Activated CD8-positive, alpha-beta T cell treated with anti-CD3 and anti-CD28 coated beads for 36 hours (primary cell): Measurements from ENCODE around the gene GYG2. TPM values are rescaled to one million over a fixed set of nuclear protein-coding genes. Genes with fewer than 3 reads are reported as not detected.

Source experiments
- ATAC-seq: fragments of 200-7000 bp; cut with Tn5 transposase; one replicate; pipeline ENCODE4 v1.10.0; 2021; ENCODE audit warnings: mild to moderate bottlenecking, moderate library complexity
- CTCF ChIA-PET: fragments of 350-600 bp; sonication (Branson Sonifier 250); formaldehyde crosslinking; loops from one replicate; lab custom pipeline; 2021; ENCODE audit warnings: antibody characterized with exemption; lab: Charles Lee
- POLR2A ChIA-PET: fragments of 350-600 bp; sonication (Branson Sonifier 250); formaldehyde crosslinking; loops from one replicate; lab custom pipeline; 2021; ENCODE audit warnings: antibody characterized with exemption; lab: Charles Lee
- DNase-seq: peaks from one replicate; pipeline ENCODE4 v3.0.0-alpha.2; 2020
- H3K27ac Mint-ChIP-seq: one replicate; pipeline ENCODE4 v1.8.0; 2021; ENCODE audit warnings: mild to moderate bottlenecking, mixed read lengths
- H3K27me3 Mint-ChIP-seq: one replicate; pipeline ENCODE4 v1.8.0; 2021; ENCODE audit warnings: mixed read lengths
- H3K36me3 Mint-ChIP-seq: one replicate; pipeline ENCODE4 v1.8.0; 2021; ENCODE audit warnings: low read depth, mixed read lengths
- H3K4me1 Mint-ChIP-seq: one replicate; pipeline ENCODE4 v1.8.0; 2021; ENCODE audit warnings: low read depth, mixed read lengths
- H3K4me3 Mint-ChIP-seq: one replicate; pipeline ENCODE4 v1.8.0; 2021; ENCODE audit warnings: mild to moderate bottlenecking, moderate library complexity, mixed read lengths
- H3K9me3 Mint-ChIP-seq: one replicate; pipeline ENCODE4 v1.8.0; 2021; ENCODE audit warnings: mixed read lengths
- intact Hi-C: fragments of 100-400 bp; cut with micrococcal nuclease; formaldehyde crosslinking; loops from one replicate; pipeline ENCODE4 v1.10.0; 2022
- total RNA-seq, 2 experiments: library from RNA; stranded (reverse); gene quantifications; one replicate each; pipeline ENCODE4 v1.2.3, GENCODE V29; 2021
- TF ChIP-seq, protein P1 (sequence below): fragments of 200-600 bp; IDR thresholded peaks from one replicate; pipeline ENCODE4 v1.8.0; 2022; ENCODE audit warnings: antibody characterized with exemption, mild to moderate bottlenecking

The GYG2 gene
- total RNA-seq, 2 experiments from 2014 or later: not detected

DNA sequence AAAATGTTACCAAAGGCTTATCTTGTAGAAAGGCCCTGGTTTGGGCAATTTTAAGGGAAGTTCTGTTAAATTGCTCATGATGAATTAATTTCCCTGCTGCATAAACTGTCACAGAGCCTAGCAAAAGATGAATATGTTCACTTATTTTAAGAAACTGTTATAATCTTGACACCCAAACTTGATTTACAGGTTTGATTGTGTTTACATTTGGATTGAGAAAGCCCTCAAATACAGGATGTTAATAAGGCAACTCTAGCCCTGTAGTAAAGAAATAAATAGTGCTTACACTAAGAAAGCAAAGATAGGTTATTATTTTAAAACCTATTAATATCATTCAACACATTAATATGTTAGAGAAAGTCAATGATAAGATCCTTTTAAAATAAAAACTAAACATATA, 18.3 kb downstream of the GYG2 start:
- ChIA-PET CTCF (no interaction called here), POLR2A (no interaction called here)
- no peak for ATAC-seq

DNA sequence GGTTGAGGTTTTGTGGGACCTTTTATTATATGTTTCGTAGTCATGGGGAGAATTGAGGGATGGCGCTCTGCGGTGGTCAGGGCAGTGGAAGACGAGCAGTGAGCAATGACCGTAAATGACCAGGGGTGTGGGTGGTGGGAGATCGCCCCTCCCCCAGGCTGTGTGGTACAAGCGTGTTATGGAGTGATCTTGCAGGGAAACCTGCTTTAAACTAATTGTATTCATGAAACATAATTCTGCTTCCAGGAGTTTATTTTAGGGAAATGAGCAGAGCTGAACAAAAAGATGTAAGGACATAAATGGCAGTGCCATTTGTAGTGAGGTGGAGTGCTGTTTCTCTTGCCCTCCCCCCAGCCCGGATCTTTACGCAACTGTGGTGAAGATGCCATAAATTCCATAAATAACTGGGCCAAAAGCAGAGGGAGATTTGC, 20.2 kb downstream of the GYG2 start:
- TF ChIP-seq, protein P1, sequence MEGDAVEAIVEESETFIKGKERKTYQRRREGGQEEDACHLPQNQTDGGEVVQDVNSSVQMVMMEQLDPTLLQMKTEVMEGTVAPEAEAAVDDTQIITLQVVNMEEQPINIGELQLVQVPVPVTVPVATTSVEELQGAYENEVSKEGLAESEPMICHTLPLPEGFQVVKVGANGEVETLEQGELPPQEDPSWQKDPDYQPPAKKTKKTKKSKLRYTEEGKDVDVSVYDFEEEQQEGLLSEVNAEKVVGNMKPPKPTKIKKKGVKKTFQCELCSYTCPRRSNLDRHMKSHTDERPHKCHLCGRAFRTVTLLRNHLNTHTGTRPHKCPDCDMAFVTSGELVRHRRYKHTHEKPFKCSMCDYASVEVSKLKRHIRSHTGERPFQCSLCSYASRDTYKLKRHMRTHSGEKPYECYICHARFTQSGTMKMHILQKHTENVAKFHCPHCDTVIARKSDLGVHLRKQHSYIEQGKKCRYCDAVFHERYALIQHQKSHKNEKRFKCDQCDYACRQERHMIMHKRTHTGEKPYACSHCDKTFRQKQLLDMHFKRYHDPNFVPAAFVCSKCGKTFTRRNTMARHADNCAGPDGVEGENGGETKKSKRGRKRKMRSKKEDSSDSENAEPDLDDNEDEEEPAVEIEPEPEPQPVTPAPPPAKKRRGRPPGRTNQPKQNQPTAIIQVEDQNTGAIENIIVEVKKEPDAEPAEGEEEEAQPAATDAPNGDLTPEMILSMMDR: no peak
- intact Hi-C loops: no loop called here
- H3K4me3 Mint-ChIP-seq: no peak overlapping the region
- CTCF ChIA-PET: no interaction called here
- ATAC-seq (no peak), DNase-seq (no peak)
- no peaks in the 10 kb centered on the region for H3K9me3 Mint-ChIP-seq
- no peaks in the 10 kb centered on the region for H3K36me3 Mint-ChIP-seq
- H3K27ac Mint-ChIP-seq: no peak overlapping the region
- POLR2A ChIA-PET: no interaction called here
- H3K27me3 Mint-ChIP-seq: no peaks in the 10 kb centered on the region
- H3K4me1 Mint-ChIP-seq: no peaks in the 10 kb centered on the region

More for the DNA sequence above, 18.3 kb downstream of the GYG2 start:
- Mint-ChIP-seq H3K27ac (no peak overlapping the region), H3K36me3 (no peaks in the 10 kb centered on the region), H3K4me1 (no peaks in the 10 kb centered on the region), H3K27me3 (no peaks in the 10 kb centered on the region), H3K4me3 (no peak overlapping the region), H3K9me3 (no peaks in the 10 kb centered on the region)
- intact Hi-C loops: no loop called here
- TF ChIP-seq, protein P1: no peak
- DNase-seq: no peak

DNA sequence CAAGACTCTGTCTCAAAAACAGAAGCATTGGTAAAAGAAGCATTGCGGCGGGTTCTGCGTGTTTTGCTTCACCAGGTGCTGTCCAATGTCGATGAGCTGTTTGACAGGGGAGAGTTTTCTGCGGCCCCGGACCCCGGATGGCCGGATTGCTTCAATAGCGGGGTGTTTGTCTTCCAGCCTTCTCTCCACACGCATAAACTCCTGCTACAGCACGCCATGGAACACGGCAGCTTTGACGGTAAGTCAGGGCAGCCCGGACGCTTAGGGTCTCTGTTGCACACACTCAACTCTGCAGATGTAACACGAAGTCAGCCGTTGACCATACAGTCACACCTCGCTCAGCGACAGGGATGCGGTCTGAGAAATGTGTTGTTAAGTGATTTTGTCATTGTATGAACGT, 26.2 kb downstream of the GYG2 start:
- no peak overlapping the region for H3K27ac Mint-ChIP-seq
- DNase-seq: no peak
- CTCF ChIA-PET: no interaction called here
- no peaks in the 10 kb centered on the region for H3K27me3 Mint-ChIP-seq
- ATAC-seq: no peak
- intact Hi-C loops: no loop called here
- POLR2A ChIA-PET: no interaction called here
- H3K9me3 Mint-ChIP-seq: no peaks in the 10 kb centered on the region
- no peaks in the 10 kb centered on the region for H3K36me3 Mint-ChIP-seq
- no peaks in the 10 kb centered on the region for H3K4me1 Mint-ChIP-seq
- H3K4me3 Mint-ChIP-seq: no peak overlapping the region
- TF ChIP-seq, protein P1: no peak

DNA sequence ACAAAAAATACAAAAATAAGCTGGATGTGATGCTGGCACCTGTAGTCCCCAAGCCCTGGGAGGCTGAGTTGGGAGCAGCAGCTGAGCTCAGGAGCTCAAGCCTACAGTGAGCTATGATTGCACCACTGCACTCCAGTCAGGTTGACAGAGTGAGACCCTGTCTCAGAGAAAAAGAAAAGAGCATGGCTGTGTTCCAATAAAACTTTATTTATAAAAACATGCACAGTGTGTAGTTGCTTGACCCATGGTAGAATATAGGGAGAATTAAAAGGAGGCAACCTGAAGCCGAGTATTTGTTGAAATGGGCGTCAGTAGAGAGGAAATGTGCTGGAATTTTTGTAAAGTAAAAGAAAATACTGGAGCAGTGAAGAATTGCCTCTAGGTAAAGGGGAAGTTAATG, 27.0 kb downstream of the GYG2 start:
- POLR2A ChIA-PET: no interaction called here
- no peaks in the 10 kb centered on the region for H3K4me1 Mint-ChIP-seq
- H3K27me3 Mint-ChIP-seq: no peaks in the 10 kb centered on the region
- H3K9me3 Mint-ChIP-seq: no peaks in the 10 kb centered on the region
- no peak for DNase-seq
- H3K36me3 Mint-ChIP-seq: no peaks in the 10 kb centered on the region
- CTCF ChIA-PET: no interaction called here
- ATAC-seq: no peak
- no peak overlapping the region for H3K4me3 Mint-ChIP-seq
- intact Hi-C loops: no loop called here
- TF ChIP-seq, protein P1: no peak
- no peak overlapping the region for H3K27ac Mint-ChIP-seq

DNA sequence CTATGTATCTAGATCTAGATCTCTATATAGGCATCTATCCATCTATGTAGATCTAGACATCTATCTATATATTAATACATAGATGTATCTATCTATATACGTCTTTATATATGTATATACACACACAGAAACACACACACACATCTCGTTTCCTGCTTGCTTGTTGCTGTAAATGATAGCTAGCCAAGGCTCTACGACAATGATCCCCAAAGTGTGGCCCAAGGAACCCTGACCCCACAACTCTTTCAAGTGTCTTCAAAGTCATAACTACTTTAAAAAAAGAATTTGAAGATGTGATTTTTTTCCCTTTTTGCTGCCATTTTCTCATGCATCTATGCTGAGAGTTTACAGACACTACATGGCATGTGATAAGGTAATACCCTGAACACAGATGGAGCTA, 28.8 kb downstream of the GYG2 start:
- H3K4me1 Mint-ChIP-seq: no peaks in the 10 kb centered on the region
- ChIA-PET CTCF (no interaction called here), POLR2A (no interaction called here)
- no peaks in the 10 kb centered on the region for H3K36me3 Mint-ChIP-seq
- no peak overlapping the region for H3K4me3 Mint-ChIP-seq
- no peaks in the 10 kb centered on the region for H3K27me3 Mint-ChIP-seq
- no peak for ATAC-seq
- no peaks in the 10 kb centered on the region for H3K9me3 Mint-ChIP-seq
- no peak for DNase-seq
- TF ChIP-seq, protein P1: no peak
- H3K27ac Mint-ChIP-seq: no peak overlapping the region
- intact Hi-C loops: no loop called here
